ENCODE results near the gene CCL15.
"Not testable (repeated sequence)": the region's sequence is repeated elsewhere in the genome, so short reads cannot be mapped to it uniquely, and the experiment has no call there.

CCL15 gene, protein sequence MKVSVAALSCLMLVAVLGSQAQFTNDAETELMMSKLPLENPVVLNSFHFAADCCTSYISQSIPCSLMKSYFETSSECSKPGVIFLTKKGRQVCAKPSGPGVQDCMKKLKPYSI

DNA sequence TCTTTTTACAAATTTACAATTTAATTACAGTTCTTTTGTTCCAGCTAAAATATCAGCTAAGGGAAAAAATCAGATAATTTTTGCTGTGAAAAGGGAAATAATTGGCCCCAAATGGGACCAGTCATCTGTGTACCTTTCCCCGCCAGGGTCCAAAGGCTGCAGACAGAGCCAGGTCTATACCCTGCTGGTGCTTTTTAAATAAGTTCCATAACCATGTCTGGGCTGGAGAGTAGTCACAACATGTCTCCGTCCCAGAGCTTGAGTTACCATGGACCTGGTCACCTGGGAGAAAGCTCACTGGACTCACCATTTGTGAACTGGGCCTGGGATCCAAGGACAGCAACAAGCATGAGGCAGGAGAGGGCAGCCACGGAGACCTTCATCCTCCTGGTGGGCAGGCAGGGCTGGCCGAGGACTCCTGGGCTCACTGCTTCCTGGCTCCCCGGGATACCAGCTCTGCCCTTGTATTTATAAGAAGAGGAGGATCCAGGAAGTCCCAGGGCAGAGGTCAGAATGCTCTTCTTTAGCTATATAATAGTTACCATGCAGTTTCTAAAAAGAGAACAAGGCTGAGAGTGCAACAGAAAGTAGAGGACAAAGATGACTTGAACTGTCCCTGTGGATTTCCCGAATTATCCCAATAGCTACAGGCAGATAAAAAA, at the start of gene CCL15:
TSS of gene CCL15 (minus strand) at position 444 of the 662 bp plus-strand sequence. CDS start at position 383, 61 bp downstream.
- no peak for DNase-seq

DNA sequence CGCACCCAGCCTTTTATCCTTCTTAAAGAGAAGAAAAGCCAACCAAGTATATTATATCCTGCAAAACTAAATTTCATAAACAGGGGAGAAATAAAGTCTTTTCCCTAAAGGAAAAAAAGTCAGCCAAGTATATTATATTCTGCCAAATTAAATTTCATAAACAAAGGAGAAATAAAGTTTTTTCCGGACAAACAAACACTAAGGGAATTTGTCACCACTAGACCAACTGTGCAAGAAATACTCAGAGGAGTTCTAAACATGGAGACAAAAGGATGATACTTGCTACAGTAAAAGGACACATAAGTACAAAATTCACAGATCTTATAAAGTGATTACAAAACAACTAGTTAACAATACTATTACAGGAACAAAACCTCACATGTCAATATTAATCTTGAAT, 48.3 kb upstream of the CCL15 start:
- no peak for DNase-seq

DNA sequence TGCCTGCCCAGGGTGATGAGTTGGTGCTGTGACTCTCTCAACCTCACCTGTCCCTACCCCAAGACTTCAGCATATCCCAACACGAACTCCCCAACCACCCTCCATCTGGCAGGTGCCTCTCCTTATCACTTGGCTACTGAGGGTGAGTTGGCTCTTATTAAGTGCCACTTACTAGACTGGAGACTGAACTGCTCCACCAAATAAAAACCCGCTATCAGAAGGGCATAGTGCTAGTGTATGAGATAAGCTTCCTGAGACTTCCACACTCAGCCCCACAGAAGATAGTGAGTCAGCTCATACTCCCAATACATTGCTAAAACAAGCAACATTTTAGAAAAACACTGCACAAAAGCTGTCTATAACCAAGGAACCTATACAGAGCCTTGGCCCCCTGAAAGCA, 46.7 kb upstream of the CCL15 start:
- DNase-seq, result no peak

DNA sequence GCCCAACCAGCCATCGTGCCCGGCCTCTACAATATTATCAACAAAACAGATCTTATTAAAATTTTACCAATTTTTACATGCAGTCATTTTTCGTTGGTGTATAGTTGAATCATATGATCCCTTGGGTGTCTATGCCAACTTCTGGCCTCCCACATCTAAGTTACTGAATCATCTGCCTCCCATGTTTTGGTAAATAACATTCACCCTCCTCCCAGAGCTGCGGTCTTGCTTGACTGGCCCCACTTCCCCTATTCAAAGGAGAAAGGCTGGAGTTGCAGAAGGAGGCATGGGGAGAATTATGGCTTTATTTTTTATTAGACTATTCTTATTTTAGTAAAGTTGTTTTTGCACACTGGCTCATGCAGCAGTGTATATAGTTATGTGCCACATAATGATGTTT, 34.9 kb upstream of the CCL15 start:
- no peak for DNase-seq

DNA sequence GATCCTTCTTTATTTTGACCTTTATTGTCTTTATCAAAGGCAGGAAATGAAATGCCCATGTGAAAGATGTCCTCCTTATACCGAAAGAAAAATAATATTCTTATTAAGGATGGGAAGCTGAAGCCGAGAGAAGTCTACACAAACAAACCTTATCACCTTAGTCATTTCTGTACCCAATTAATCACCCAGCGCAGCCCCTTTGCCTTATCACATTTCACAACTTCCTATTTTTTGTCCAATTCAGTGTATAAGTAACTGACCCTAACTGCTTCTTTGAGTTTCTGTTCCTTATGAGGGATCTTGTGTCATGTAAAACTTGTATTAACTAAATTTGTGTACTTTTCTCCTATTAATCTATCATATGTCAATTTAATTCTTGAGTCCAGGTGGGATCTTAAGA, 32.8 kb upstream of the CCL15 start:
- no peak for DNase-seq

DNA sequence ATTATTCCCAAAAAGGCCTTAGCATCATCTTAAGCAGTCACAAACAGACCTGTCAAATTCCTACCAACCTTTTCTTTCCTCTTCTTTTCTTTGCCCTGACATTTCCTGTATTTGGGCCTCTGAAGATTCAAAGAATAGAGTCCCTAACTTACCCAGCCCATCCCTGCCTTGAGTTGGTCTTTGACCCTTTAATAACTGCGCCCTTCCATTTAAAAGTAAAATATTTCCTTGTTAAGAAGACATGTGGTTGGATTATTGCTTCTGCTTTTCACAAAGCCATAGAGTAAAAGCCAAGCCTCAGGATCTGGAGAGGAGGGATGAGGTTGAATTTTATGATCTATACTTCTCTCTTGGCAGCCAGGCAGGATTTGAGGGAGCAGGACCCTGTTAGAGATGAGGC, 29.6 kb upstream of the CCL15 start:
- DNase-seq, result no peak

DNA sequence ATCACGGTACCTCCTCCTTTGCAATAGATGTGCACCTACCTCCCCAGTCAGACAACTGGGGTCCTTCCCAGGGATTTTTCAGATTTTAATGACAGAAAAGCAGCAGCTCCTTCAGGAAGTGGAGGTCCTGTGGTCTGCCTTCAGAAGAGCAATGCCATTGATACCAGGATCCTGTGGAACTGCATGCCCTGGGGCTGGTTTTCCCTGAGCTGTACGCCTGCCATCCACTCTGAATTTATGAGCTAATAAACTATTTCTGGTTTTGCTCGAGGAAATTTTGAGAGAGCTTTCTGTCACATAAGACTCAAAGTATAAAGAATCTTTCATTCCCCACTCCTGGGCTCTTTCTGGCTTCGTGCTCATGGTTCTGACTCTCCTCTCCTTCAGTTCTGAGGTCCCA, 26.4 kb upstream of the CCL15 start:
- DNase-seq, result no peak

DNA sequence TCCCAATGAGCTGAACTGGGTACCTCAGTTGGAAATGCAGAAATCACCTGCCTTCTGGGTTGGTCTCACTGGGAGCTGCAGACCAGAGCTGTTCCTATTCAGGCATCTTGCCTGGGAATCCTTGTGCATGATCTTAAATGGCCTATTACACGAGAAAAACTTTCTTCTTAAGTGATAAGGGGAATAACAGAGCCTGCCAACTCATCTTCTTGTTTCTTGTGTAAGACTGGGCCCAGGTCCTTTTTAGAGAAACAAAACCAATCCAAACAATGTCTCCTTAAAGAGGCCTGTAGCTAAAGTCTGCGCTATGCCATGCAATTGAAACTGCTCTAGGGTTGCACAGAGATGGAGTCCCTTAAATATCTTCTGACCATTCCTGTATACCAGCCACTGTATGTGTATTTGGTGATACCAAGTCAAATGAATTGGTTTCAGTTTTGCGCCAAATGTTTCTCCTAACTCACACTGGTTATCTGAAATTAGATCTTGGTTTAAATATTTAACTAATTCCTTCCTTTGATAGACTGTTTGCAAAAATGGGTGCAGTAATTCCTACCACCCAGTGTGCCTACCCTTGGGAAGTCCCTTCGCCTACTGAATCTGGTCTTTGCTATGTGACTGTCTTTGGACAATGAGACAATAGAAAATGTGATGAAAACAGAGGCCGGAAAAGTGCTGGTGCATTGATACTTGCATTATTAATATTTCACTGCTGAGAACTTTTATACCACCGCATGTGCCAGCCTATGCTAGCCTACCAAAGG, 22.9 kb upstream of the CCL15 start:
- DNase-seq, result no peak

DNA sequence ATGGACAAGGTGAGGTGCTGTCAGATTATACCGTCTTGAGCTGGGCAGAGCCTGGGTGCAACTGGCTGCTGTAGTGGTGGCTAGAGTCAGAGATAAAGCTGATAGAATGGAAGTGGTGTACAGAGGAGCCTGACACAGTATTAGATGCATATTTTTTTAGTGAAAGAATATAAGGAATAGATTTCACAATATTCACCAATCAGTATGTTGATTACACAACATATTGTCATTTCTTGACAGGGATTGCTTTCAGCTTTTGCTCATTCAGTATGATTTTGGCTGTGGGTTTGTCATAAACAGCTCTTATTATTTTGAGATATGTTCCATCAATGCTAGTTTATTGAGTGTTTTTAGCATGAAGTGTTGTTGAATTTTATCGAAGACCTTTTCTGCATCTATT, 18.1 kb upstream of the CCL15 start:
- no peak for DNase-seq

DNA sequence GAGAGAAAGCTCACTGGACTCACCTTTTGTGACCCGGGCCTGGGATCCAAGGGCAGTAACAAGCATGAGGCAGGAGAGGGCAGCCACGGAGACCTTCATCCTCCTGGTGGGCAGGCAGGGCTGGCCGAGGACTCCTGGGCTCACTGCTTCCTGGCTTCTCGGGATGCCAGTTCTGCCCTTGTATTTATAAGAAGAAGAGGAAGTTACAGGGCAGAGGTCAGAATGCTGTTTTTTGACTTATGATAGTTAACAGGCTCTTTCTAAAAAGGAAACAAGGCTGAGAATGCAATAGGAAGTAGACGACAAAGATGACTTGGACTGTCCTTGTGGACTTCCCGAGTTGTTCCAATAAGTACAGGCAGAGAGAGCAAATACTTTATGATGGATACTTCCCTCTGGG, 16.4 kb upstream of the CCL15 start, which contains the start of gene CCL23:
TSS of gene CCL23 (minus strand) at position 174 of the 400 bp plus-strand sequence. CDS start at position 99, 75 bp downstream.
- DNase-seq, result no peak

DNA sequence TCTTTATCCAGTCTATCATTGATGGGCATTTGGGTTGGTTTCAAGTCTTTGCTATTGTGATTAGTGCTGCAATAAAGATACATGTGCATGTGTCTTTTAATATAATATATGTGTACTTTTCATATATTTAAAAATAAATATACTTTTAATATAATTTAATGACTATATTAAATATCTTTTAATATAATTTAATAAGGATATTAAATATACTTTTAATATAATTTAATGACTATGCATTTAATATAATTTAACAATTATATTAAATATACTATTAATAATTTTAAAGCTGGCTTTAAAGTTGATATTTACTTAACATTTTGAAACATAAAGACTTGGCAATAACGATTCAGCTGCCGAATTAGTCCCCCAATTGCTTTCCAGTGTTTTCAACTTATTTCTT, 15.2 kb upstream of the CCL15 start:
- no peak for DNase-seq

DNA sequence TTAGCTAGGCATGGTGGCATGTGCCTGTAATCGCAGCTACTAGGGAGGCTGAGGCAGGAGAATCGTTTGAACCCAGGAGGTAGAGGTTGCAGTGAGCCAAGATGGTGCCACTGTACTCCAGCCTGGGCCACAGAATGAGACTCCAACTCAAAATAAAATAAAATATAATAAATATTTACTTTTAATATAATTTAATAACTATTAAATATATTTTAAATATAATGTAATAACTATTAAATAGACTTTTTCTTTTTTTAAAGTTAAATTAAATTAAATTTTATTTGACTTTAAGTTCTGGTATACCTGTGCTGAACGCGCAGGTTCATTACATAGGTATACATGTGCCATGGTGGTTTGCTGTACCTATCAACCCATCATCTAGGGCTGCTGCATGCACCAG, 14.5 kb upstream of the CCL15 start:
- not testable (repeated sequence) for DNase-seq

DNA sequence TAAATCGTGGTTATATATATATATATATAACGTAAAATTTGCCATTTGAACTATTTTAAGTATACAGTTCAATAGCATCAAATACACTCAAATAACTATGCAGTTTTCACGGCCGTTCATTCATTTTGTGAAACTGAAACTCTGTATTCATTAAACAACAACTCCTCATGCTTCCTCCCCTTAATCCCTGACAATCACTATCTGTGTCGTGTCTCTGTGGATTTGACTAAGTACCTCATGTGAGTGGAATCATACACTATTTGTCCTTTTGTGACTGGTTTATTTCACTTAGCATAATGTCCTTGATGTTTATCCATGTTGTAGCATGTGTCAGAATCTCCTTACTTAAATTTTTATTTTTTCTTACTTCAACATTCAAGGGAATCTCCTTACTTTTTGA, 13.6 kb upstream of the CCL15 start:
- no peak for DNase-seq

DNA sequence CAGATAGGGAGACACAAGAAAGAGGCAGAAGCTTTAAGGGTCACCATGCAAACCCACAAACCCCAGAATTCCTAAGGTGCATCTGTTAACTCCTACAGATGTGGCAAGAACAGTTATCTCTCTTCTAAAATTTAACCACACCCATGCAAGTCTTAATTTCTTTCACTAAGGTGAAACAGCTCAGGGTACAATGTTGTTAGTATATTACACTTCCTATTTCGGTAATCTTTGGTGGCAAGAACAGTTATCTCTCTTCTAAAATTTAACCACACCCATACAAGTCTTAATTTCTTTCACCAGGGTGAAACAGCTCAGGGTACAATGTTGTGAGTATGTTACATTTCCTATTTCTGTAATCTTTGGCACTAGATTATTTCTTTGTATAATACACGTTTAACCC, 9.8 kb upstream of the CCL15 start:
- DNase-seq, result no peak

DNA sequence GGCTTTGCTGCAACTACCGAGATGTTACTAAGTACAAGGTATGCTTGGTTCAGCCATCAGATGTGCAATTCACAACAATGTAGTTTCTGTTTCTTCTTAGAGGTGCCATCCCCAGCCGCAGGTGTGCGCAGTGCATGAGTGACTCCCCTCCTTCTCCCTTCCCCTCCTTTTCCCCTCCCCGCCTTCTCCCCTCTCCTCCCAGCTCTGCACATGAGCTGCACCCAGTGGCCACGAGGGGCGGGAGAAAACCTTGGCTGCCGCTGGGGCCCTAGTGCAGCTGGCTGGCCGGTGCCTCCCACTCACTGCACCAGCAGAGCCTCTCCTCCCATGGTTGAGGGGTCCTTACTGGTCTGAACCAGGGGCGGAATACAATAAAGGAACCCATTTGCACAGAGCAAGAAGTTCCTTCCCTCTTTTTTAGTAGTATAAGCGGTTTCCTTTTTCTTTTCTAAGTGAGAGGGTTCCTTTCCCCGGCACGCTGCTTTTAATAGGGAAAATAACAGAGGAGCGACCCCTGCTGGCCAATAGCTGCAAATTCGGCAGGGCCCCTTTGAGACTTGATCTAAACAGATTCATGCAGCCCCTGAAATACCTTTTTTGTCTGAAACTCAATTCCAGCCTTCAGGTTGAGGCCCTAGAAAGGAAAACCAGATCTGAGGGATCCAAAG, 7.8 kb upstream of the CCL15 start:
- no peak for DNase-seq

DNA sequence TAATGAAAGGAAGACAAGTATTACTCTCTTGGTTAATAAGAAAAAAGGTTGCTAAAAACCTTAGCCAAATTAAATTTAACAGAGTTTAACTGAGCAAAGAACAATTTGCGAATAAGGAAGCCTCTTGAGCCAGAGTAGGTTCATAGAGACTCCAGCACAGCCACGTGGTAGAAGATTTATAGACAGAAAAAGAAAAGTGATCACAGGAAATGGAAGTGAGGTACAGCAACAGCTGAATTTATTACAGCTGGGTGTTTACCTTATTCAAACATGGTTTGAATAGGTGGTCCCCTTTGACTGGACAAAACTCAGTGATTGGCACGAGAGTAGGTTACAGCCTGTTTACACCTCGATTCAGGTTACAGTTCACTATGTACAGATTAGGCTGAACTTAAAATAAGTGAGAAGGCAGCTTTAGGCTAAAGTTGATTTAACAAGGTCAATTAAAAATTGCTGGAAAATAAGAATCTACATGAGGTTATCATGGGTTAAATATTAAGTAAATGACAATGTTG, 3.3 kb upstream of the CCL15 start:
- no peak for DNase-seq

DNA sequence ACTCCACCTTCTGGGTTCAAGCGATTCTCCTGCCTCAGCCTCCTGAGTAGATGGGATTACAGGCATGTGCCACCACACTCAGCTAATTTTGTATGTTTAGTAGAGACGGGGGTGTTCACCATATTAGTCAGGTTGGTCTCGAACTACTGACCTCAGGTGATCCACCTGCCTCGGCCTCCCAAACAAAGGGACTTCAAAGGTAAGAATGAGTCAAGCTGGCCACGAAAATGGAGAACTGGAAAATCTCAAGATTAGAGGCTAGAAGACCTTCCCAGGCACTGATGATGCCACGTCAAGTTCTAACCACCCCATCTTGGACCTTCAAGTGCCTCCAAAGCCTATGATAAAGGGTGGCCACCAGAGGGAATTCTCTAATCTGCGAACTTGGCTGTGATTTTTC, 1.3 kb upstream of the CCL15 start:
- no peak for DNase-seq

DNA sequence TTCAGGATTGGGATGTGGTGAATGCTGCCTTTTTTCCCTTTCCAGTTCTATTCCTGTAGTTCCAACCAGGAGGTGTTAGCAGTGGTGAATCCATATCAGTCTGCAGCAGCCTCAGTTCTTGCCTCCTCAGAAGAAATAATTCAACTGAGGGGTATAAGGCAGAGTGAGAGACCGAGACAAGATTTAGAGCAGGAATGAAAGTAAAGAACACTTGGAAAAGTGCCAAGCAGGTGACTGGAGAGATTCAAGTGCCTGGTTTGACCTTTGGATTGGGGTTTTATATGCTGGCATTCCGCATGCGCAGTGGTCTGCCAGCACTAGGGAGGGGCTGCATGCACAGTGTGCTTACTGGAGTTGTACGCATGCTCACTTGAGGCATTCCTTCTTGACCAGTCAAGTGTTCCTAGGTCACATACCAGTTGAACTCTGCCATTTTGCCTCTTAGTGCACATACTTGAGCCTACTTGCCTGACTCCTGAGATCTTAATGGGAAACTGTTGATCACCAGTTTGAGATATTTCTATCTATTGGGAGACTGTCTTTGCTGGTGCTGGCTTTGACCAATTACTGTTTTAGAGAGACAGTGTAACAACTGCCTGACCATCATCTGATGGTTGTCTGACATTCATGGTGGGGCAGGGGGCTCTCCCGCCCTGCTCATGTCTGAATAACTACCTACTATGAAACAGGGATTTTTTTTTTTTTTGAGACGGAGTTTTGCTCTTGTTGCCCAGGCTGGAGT, 680 bp upstream of the CCL15 start:
- no peak for DNase-seq

DNA sequence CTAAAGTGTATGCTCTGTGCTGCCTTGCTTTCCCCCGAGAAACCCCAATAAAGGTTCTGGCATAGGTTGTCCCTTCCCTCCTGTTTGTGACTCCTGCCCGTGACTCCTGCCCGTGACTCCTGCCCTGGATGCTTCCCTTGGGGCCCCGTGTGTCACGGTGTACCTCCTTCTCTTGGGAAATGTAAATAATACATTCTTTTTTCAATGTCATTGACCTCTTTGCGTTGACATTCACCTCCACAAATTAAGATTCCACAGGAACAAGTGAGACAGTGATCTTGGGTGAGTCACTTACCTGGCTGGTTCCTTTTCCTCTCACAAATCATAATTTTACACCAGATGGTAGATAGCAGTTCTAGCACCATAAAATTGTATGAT, 632 bp downstream of the CCL15 start:
- no peak for DNase-seq

DNA sequence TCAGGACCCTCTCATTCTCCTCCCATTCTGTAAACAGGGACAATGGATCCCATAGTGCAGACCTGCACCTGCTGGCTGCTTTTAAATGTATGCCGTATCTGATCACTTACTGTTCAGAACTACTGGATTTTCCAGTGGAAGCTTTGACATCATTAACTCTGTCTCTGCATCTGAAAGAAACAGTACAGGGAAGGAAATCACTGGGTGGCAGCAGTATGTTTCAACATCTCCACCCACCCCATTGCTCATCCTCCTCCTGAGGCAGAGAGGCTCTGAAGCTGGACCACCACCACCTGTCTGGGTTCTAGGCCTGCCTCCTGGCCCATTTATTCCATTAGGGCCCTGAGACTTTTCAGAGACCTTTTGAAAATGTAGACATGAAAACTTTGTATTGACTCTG, 2.6 kb downstream of the CCL15 start:
- DNase-seq, result no peak

DNA sequence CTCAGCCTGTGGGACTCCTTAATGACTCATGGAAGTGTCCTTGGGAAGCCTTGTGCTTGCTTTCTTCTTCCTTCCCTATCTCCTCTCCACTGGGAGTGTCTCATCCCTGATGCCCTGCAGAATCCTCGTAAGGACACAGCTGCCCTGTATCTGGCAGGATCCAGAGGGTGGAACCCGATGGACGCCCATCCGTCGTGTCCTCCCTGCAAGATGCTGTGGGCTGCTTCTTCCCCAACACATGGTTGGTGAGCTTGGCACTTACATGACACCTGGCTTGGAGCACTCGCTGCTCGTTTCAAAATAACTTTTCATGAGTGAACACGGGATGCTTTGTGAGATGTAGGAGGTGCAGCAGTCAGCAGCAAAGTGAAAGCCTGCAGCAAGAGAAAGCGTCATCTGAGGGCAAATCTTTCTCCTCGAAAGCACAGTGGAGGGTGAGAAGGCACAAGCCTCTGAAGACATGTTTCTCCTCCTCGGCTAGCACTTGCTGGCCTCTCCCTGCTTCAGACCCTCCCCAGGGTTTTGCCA, 3.3 kb downstream of the CCL15 start:
- DNase-seq, result no peak

DNA sequence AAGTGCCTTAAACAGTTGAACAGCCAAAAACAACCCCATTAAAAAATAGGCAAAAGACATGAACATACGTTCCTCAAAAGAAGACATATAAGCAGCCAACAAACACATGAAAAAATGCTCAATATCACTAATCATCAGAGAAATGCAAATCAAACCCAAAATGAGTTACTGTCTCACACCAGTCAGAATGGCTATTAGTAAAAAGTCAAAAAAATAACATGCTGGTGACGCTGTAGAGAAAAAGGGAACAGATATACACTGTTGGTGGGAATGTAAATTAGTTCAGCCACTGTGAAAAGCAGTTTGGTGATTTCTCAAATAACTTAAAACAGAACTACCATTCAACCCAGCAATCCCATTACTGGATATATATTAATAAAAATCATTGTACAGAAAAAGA, 6.0 kb downstream of the CCL15 start:
- not testable (repeated sequence) for DNase-seq

DNA sequence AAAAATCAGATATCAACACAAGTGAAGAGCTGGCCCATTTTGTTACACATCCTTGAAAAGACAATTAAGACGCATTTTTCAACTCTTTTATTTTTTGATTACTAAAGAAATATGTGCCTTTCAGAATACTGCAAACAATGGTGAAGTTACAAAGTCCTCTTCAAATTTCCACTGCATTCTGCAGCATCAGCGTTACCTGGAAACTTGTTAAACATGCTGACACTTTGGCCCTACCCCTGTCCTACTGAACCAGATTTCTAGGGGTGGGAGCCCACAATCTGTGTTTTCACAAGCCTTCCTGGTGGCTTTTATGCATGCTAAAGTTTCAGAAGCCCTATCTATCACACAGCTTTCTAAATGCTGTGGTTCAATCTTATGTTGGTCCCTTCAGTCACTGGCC, 10.3 kb downstream of the CCL15 start:
- DNase-seq, result no peak
